GM18507 (cell line): ENCODE results near the gene KRTAP10-5.
"Not testable (repeated sequence)": the region's sequence is repeated elsewhere in the genome, so short reads cannot be mapped to it uniquely, and the experiment has no call there.

Experiments used
- DNase-seq: peaks from one replicate; pipeline ENCODE4 v3.0.0; 2011; ENCODE audit warnings: low read depth; ENCODE audit not compliant: insufficient read length; ENCODE audit errors: extremely low spot score
- FAIRE-seq: peaks from 2 replicates; lab custom pipeline; 2011; peaks lifted over from hg19 to GRCh38; lab: Jason Lieb, UNC

Gene KRTAP10-5

DNA sequence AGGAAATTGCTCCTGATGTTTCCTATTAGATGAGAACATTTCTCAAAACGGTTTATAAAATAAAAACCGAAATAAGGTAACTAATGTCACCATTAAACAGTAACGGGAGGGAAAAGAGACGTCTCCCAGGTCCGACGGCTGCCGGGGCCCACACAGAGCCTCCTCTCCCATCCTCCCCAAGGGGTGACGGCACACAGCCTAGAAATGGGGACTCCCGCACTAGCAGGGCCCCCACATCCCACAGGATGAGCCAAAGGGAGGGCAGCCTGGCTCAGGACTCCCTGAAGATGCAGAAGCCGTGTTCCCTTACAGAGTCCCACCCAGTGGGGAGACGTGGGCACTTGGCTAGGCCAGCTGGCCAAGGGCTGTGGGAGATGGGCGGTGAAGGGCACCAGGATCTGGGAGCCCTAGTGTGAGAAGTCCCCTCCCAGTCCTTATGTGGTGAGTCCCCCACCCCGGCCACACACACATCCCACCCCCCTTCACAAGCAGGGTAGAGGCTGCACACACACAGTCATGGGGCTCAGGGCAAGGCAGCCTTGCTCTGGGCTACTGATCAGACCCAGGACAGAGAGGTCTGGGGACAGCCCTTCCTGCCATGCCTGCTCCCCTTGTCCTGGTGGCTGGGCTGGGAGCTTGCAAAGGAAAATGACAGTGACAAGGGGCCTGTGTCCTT lies 25.1 kb downstream of the KRTAP10-5 start:
- FAIRE-seq, result no peak
- DNase-seq, result no peak

DNA sequence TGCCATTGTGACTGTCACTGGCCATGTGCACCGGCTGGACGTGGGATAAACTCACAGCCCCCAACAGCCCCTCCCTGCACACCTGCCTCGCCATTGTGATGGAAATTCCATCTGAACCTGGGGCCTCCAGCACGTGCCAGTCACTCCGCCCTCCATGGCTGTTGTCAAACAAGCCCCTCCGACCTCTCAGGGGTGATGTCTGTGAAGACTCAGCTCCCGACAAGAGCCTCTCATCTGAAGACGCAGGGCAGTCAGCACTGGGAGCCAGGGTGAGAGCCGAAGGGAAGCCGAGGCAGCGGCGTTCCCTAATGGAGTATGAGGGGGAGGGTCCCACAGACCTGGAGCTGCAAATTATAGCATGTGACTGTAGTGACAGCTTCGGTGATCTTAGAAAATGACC lies 27.7 kb downstream of the KRTAP10-5 start:
- no peak for FAIRE-seq

GRCh38 chr21:44552136-44552535 lies 28.3 kb downstream of the KRTAP10-5 start:
- no peak for DNase-seq
- FAIRE-seq, result no peak

More for the DNA sequence above, 27.7 kb downstream of the KRTAP10-5 start:
- DNase-seq, result no peak

- FAIRE-seq (no peak), DNase-seq (no peak)
Measured at GRCh38 chr21:44551340-44551961, 29.0 kb downstream of the KRTAP10-5 start, which contains the start of gene KRTAP10-2. Gene KRTAP10-2 (minus strand): TSS chr21:44551505. CDS start chr21:44551458, 47 bp downstream.

DNA sequence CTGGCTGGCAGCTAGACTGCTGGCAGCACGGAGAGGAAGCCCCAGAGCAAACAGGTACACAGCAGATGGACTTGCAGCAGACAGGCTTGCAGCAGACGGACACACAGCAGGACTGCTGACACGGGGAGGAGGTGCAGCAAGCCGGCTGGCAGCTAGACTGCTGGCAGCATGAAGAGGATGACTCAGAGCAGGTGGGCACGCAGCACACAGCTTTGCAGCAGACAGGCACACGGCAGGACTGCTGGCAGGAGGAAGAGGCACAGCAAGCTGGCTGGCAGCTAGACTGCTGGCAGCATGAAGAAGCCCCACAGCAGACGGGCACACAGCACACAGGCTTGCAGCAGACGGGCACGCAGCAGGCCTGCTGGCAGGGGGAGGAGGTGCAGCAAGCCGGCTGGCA lies 29.6 kb downstream of the KRTAP10-5 start:
- no peak for FAIRE-seq
- DNase-seq, result no peak

GRCh38 chr21:44550285-44550684 lies 30.1 kb downstream of the KRTAP10-5 start:
- not testable (repeated sequence) for FAIRE-seq, DNase-seq

- no peak for FAIRE-seq
- DNase-seq, result no peak
Measured at GRCh38 chr21:44549525-44550211, 30.7 kb downstream of the KRTAP10-5 start.

- DNase-seq, result no peak
- no peak for FAIRE-seq
Measured at GRCh38 chr21:44548922-44549321, 31.5 kb downstream of the KRTAP10-5 start.

GRCh38 chr21:44548381-44548780 lies 32.0 kb downstream of the KRTAP10-5 start:
- FAIRE-seq (no peak), DNase-seq (no peak)

DNA sequence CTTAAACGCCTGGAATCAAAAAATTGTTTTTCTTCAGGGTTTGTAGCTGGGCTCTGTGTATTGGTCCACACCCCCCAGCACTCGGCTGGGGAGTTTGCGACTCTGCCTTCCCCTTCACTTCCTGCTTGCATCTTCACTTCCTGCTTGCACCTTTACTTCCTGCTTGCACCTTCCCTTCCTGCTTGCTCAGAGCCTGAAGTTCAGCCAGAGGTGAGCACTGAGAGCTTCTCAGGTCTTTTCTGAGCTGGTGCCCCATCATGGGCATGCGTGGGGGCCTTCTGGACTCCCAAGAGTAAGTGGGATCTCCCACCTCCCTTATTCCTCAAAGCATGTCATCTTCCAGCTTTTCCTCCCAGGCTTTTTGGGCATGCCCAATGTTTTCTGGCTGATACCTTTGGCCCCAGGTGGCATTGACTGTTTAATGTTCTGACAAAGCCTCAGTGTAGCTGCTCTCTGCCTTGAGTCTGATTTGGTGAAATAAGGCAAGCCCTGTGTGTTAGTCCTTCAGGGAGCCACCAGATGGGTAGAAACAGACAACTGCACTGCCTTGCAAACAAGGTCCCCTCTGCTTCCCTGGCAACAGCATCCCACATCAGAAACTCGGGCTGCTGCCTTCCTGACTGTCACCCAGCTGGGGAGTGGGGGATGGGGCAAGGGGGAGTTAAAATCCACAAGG lies 32.6 kb downstream of the KRTAP10-5 start:
- FAIRE-seq, result no peak

DNA sequence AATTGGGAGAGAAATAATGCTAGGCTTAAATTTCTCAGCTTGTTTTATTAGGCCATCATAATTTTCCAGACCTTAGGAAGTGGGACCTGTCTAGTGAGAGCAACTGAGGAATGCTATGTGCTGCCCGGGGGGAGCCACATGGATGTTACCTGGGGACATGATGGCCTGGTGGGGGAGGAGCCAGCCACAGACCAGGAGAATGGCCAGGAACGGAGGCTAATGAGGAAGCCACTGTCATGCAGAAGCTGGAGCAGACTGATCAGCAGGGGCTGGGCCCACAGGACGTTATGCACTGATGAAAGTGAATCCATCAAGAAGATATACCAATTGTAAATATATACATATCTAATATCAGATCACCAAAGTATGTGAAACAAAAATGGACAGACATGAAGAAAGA lies 35.8 kb downstream of the KRTAP10-5 start:
- FAIRE-seq (no peak), DNase-seq (no peak)

More for the DNA sequence above, 32.6 kb downstream of the KRTAP10-5 start:
- DNase-seq, result no peak

DNA sequence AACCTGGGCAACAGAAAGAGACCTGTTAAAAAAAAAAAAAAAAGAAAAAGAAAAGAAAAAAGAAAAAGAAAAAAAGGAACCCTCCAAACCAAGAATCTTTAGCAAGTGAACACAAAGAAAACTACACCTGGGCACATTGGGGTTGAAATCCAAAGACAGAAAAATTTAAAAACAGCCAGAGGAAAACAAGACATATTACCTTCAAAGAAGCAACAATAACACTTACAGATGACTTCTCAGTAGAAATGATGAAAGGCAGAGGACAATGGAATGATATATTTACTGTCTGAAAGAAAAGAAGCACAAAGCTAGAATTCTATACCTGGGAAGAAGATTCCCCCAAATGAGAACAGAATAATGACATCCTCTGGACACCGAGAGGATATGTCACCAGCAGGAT lies 37.7 kb downstream of the KRTAP10-5 start:
- DNase-seq, result no peak
- no peak for FAIRE-seq

GRCh38 chr21:44540741-44541288 lies 39.6 kb downstream of the KRTAP10-5 start:
- no peak for DNase-seq
- no peak for FAIRE-seq

- no peak for FAIRE-seq
Measured at GRCh38 chr21:44539991-44540666, 40.3 kb downstream of the KRTAP10-5 start, which contains the start of gene KRTAP10-1. Gene KRTAP10-1 (minus strand): TSS chr21:44540195. CDS start chr21:44540150, 45 bp downstream.

DNA sequence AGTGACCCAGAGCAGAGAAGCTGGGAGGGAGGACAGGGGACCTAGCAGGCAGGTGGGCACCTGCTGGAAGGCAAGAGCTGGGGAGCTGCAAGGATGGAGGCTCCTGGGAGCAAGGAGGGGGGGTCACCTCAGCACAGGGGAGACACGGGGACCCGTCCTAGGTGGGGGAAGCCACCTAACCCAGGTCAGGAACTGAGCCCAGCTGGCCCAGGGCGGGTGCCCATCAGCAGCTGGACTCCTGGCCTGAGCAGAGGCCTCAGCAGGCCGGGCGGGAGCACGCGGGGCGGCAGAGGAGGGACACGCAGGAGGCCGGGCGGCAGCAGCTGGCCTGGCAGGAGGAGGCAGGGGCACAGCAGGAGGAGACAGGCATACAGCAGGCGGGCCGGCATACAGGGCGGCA lies 41.4 kb downstream of the KRTAP10-5 start:
- FAIRE-seq (no peak), DNase-seq (no peak)

More at GRCh38 chr21:44539991-44540666, 40.3 kb downstream of the KRTAP10-5 start, which contains the start of gene KRTAP10-1:
- DNase-seq, result no peak

- DNase-seq (no peak), FAIRE-seq (no peak)
Measured at GRCh38 chr21:44537930-44538911, 42.2 kb downstream of the KRTAP10-5 start.

DNA sequence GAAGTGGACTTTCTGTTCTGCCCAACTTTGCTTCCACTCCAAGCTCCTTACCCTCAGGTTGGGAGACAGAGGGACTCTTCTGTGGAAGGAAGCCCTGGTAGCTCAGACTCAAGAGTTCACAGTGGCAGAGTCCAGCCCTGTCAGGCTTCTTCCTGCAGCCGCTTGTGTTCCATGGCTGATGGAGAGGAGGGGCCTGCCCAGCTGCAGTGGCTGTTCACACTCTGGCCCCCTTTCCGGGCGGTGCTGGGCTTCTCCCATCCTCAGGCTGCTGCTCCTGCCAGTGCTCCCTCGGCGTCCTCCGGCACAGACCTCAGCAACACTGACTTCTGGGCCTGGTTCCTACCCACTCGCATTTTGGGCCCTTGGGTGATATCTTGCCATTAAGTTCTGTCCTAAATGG lies 44.4 kb downstream of the KRTAP10-5 start:
- no peak for FAIRE-seq
- no peak for DNase-seq

GRCh38 chr21:44534688-44535087 lies 45.7 kb downstream of the KRTAP10-5 start:
- no peak for FAIRE-seq
- DNase-seq, result no peak
